Central memory CD8-positive, alpha-beta T cell (primary cell): Measurements from ENCODE around the gene TTC28.

Experiments used
- ATAC-seq: fragments of 150-1000 bp; cut with Tn5 transposase; replicated peaks from 2 replicates; pipeline ENCODE4 v1.10.0; 2022; ENCODE audit warnings: mild to moderate bottlenecking, moderate FRiP score, moderate number of reproducible peaks; ENCODE audit not compliant: poor library complexity, severe bottlenecking; ENCODE audit errors: extremely low read depth
- DNase-seq, 2 donors: peaks; one replicate each; pipeline ENCODE4 v3.0.0; 2021; ENCODE audit warnings: low spot score in 2 of 2
- H3K27ac Mint-ChIP-seq: one replicate; pipeline ENCODE4 v1.8.0; 2022; ENCODE audit warnings: low read depth, mild to moderate bottlenecking, moderate library complexity, mixed read lengths
- H3K27me3 Mint-ChIP-seq: one replicate; pipeline ENCODE4 v1.8.0; 2022; ENCODE audit warnings: mixed read lengths
- H3K36me3 Mint-ChIP-seq: one replicate; pipeline ENCODE4 v1.8.0; 2022; ENCODE audit warnings: mild to moderate bottlenecking, moderate library complexity, mixed read lengths; ENCODE audit not compliant: insufficient read depth
- H3K4me1 Mint-ChIP-seq: one replicate; pipeline ENCODE4 v1.8.0; 2022; ENCODE audit warnings: mixed read lengths
- H3K4me3 Mint-ChIP-seq: one replicate; pipeline ENCODE4 v1.8.0; 2022; ENCODE audit warnings: mild to moderate bottlenecking, moderate library complexity, mixed read lengths
- H3K9me3 Mint-ChIP-seq: one replicate; pipeline ENCODE4 v1.8.0; 2022; ENCODE audit warnings: mixed read lengths

TTC28 gene

DNA sequence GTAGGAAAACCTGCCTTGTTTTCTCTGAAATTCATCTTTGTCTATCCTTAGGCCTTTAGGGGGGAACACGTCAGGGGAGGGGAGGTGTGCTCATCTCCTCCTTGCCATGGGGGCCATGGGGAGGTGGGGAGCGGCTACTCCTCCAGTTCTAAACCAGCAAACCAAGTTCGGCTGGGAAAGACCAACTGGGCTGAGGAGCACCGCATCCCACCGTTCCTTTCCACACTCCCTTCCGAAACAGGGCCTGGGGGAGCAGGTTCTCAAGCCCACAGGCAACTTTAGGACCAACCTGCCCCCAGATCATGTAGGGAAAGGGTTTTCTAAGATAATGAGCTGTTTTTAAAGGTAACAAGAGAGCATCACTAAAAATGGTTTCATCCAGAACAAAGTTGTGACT, 683.1 kb downstream of the TTC28 start:
- no peaks in the 10 kb centered on the region for H3K27me3 Mint-ChIP-seq
- H3K27ac Mint-ChIP-seq, result no peak overlapping the region
- no peak overlapping the region for H3K4me3 Mint-ChIP-seq
- DNase-seq (no peak), ATAC-seq (no peak)
- H3K9me3 Mint-ChIP-seq, result no peaks in the 10 kb centered on the region
- H3K36me3 Mint-ChIP-seq, result no peaks in the 10 kb centered on the region
- no peaks in the 10 kb centered on the region for H3K4me1 Mint-ChIP-seq

DNA sequence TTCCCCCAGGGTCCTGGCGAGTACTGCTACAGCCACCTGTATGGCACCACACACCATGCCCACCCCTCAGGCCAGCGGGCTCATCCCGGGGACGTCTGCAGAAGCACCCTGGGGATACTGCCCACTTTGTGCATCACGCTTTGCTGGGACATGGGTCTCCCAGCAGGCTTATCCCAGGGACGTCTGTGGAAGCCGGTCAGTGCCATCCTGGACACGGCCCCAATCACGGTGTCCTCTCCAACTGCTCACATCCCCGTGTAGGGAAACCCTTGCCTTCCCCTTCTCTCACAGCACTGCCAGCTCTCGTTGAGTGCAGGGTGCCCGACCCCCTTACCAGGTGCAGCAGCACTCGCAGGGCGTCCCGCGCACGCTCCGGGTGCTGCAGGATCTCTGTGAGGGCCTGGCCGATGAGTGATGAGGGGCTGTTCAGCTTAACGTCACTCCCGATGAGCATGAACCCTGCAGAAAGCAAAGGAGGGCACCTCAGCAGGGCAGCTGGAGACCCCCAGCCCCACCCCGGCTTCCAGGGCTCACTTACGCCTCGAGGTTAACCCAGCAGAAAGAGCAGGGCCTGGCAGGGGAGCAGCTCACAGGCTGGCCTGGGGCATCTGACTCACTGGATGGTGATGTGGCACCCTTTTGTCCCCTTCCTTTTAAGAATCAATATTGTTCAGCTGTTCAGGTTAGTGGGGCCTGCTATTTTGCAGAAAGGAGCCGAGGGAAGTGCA, 683.7 kb downstream of the TTC28 start:
- Mint-ChIP-seq H3K27ac (no peak overlapping the region), H3K9me3 (no peaks in the 10 kb centered on the region), H3K27me3 (no peaks in the 10 kb centered on the region), H3K4me3 (no peak overlapping the region), H3K4me1 (no peaks in the 10 kb centered on the region), H3K36me3 (no peaks in the 10 kb centered on the region)
- DNase-seq (no peak), ATAC-seq (no peak)

DNA sequence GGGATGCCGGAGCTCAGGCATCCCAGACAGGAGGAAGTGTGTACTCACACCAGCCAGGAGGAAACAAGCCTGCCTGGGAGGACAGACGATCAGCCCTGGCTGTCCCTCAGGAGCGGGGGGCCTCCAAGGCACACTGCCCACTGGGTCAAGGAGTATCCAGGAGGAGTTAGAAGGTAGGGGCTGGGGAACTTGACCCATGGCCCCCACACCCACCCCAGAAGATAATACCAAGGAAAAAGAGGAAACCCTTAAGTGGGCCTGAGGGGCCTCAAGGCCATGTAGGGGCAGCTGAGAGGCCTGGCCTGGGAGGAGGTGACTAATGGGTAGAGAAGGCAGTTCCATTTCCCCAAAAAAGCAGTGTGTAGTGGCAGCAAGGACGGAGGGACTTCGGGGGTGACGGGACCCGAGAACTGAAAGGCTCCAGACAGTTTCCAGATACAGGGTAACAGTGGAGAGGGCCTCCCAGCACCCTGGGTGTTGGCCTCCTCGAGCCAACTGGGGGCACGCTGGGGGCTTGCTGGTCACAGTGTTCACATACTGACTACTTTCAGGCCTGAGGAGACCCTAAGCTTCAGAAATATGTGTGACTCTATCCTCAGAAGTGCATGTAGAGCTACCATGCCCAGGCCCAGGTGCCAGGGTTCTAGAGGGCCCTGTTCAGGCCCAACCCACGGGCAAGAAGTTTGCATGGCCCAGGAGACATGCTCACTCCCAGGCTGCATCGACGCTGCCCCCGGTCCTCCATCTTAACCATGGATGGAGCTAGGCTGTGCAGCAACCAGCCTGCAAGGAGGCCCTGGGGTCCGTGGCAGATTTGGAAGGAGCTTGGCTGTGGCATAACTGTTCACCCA, 684.9 kb downstream of the TTC28 start:
- no peaks in the 10 kb centered on the region for H3K27me3 Mint-ChIP-seq
- H3K4me1 Mint-ChIP-seq, result no peaks in the 10 kb centered on the region
- H3K9me3 Mint-ChIP-seq, result no peaks in the 10 kb centered on the region
- no peak for DNase-seq
- ATAC-seq, result no peak
- no peak overlapping the region for H3K27ac Mint-ChIP-seq
- no peaks in the 10 kb centered on the region for H3K36me3 Mint-ChIP-seq
- no peak overlapping the region for H3K4me3 Mint-ChIP-seq

DNA sequence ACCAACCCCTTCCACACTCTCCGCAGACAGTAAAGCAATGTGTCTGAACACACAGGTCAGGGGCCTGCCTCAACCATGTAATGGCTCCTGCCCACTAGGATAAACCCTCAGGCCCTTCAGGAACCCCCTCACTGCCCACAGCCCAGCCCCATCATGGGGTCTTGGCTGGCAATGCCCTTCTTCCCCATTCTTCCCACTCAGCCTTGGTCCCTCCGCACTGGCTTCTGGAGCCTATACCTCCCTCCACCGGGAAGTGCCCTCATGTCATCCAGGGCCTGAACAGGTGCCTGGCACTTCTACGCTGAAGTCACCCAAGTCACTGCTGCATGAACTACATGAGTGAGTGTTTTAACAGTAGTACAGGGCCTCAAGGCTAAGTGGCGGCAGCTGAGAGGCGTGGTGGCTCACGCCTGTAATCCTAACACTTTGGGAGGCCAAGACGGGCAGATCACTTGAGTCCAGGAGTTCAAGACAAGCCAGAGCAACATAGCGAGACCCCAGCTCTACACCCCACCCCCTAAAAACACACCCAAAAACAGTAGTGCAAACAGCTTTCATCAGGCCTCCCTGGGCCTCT, 685.8 kb downstream of the TTC28 start:
- Mint-ChIP-seq H3K27me3 (no peaks in the 10 kb centered on the region), H3K27ac (no peak overlapping the region), H3K9me3 (no peaks in the 10 kb centered on the region), H3K4me3 (no peak overlapping the region), H3K36me3 (no peaks in the 10 kb centered on the region), H3K4me1 (no peaks in the 10 kb centered on the region)
- no peak for DNase-seq
- no peak for ATAC-seq

DNA sequence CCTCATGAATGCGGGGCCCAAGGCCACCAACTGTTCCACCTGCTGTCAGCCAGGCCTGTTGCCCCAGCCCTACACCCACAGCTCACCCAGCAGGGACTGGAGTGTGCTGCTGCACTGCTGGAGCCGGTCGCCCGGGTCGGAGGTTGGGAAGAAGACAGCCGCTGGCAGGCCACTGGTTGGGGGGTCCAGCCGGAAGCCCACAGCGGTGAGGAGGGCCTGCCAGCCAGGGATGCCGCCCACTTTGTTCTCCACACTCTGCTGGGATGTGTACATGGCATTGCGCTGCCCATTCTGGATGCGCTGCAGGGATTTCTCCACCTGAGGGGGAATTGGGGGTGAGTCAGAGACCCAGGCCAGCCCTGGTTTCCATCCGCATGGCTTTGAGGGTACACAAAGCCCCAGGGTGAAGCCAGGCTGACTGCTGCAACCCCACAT, 686.4 kb downstream of the TTC28 start:
- Mint-ChIP-seq H3K9me3 (no peaks in the 10 kb centered on the region), H3K27me3 (no peaks in the 10 kb centered on the region), H3K27ac (no peak overlapping the region), H3K36me3 (no peaks in the 10 kb centered on the region), H3K4me1 (no peaks in the 10 kb centered on the region), H3K4me3 (no peak overlapping the region)
- ATAC-seq (no peak), DNase-seq (no peak)

DNA sequence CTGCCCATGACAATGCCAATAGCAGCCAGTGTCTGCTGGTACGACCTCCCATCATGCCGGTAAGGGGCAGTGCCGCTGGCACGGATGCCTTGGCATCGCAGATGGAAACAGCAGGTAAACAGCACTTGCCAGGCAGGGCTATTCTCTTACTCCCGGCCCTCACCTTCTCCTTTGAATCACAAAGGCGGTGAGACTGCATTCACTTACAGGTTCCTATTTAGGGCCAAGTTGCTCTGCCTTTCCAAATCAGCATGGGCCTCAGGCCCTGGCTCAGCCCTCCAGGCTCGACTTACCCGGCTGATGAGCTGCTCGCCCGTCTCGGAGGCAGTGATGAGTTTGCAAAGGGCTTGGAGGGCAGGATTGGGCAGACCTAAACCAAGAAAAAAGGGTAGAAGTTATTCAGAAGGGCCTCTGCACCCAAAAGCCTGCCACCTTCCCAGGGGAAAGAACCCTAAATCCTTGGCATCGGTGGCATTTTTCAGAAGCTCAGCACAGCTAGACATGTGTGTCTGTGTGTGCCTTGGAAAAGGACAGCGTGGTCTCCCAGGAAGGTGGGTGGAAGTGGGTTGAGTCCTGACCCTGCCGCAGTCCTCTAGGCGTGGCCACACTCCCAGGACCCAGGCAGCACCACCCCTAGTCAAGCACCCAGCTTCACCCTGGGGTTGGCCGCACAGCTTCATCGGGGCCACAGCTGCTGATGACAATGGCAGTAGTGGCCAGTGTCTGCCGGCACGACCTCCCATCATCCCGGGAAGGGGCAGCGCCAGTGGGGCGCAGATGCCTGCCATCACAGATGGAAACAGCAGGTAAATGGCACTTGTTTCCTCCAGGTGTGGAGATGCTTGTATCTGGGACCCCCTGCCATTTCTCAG, 687.1 kb downstream of the TTC28 start:
- Mint-ChIP-seq H3K4me3 (no peak overlapping the region), H3K4me1 (no peaks in the 10 kb centered on the region), H3K27ac (no peak overlapping the region), H3K9me3 (no peaks in the 10 kb centered on the region), H3K27me3 (no peaks in the 10 kb centered on the region), H3K36me3 (no peaks in the 10 kb centered on the region)
- DNase-seq (no peak), ATAC-seq (no peak)

- H3K4me3 Mint-ChIP-seq, result no peak overlapping the region
- no peaks in the 10 kb centered on the region for H3K27me3 Mint-ChIP-seq
- no peaks in the 10 kb centered on the region for H3K9me3 Mint-ChIP-seq
- DNase-seq (no peak), ATAC-seq (no peak)
- no peaks in the 10 kb centered on the region for H3K36me3 Mint-ChIP-seq
- no peaks in the 10 kb centered on the region for H3K4me1 Mint-ChIP-seq
- H3K27ac Mint-ChIP-seq, result no peak overlapping the region
These were observed 687.9 kb downstream of the TTC28 start for GRCh38 chr22:27991586-27992293.

DNA sequence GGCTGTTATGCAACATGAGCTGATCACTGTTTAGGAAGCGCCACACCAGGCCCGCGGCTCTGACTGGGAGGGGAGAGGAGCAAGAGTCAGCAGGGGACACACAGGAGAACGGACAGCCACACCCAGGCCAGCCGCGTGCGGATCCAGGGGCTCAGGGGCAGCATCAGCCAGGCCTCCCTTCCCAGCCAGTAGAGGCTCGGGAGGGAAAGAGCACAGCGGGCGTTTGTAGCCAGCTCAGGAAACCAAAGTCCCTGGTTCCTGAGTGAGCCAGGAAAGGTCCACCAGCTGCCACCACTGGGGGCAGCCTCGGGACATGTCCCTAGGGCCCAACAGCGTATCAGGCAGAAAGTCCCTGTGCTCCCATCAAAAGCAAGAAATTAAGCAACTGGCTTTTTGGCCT, 688.8 kb downstream of the TTC28 start:
- H3K9me3 Mint-ChIP-seq, result no peaks in the 10 kb centered on the region
- no peak overlapping the region for H3K4me3 Mint-ChIP-seq
- DNase-seq, result no peak
- no peak for ATAC-seq
- H3K27me3 Mint-ChIP-seq, result no peaks in the 10 kb centered on the region
- no peaks in the 10 kb centered on the region for H3K36me3 Mint-ChIP-seq
- no peak overlapping the region for H3K27ac Mint-ChIP-seq
- no peaks in the 10 kb centered on the region for H3K4me1 Mint-ChIP-seq

- ATAC-seq, result no peak
- Mint-ChIP-seq H3K27me3 (no peaks in the 10 kb centered on the region), H3K4me3 (no peak overlapping the region), H3K4me1 (no peaks in the 10 kb centered on the region), H3K36me3 (no peaks in the 10 kb centered on the region), H3K27ac (no peak overlapping the region), H3K9me3 (no peaks in the 10 kb centered on the region)
- no peak for DNase-seq
These were observed 689.2 kb downstream of the TTC28 start for GRCh38 chr22:27990451-27990840.

DNA sequence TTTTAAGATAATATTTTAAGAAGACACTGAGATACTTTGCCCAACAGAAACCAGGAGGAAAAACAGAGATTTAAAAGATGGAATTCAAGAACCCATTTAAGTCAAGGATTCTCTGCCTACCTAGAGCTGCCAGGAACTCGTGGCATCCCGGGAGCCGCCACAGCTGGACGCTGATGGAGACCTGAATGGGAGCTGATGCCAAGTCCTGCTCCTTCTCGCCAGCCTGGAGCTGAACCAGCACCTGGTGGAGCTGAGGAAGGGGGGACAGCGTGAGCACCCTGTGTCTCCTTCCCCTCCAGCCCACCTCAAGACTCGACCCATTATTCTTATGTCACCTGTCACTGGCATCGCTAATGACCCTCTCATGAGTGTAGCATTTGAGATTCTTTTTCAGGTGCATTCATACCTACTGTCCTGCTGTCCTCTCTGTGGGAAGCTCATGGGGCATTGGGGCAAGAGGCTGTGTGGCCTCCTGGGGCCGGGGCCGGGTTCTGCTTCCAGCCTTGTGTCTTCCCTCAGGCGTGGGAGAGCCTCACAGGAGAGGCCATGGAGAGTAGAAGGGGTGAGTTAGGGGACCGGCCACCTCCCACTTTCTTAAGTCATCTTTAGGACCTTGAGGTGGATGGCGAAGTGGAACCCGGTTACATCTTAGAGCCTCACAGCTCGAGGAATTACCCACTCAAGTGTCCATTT, 689.7 kb downstream of the TTC28 start:
- H3K27me3 Mint-ChIP-seq, result no peaks in the 10 kb centered on the region
- no peaks in the 10 kb centered on the region for H3K36me3 Mint-ChIP-seq
- no peaks in the 10 kb centered on the region for H3K9me3 Mint-ChIP-seq
- DNase-seq, result no peak
- no peak overlapping the region for H3K27ac Mint-ChIP-seq
- no peak overlapping the region for H3K4me3 Mint-ChIP-seq
- H3K4me1 Mint-ChIP-seq, result no peaks in the 10 kb centered on the region
- ATAC-seq, result no peak

GRCh38 chr22:27988704-27989103, 690.9 kb downstream of the TTC28 start:
- no peaks in the 10 kb centered on the region for H3K36me3 Mint-ChIP-seq
- H3K4me1 Mint-ChIP-seq, result no peaks in the 10 kb centered on the region
- no peak overlapping the region for H3K4me3 Mint-ChIP-seq
- H3K27me3 Mint-ChIP-seq, result no peaks in the 10 kb centered on the region
- no peak overlapping the region for H3K27ac Mint-ChIP-seq
- DNase-seq (no peak), ATAC-seq (no peak)
- no peaks in the 10 kb centered on the region for H3K9me3 Mint-ChIP-seq
